Measurements from ENCODE around the gene THRA. TPM values are rescaled to one million over a fixed set of nuclear protein-coding genes. Genes with fewer than 3 reads are reported as not detected.

The THRA gene
- polyA plus RNA-seq, 2 donors, result 10.5 to 11.0 TPM

DNA sequence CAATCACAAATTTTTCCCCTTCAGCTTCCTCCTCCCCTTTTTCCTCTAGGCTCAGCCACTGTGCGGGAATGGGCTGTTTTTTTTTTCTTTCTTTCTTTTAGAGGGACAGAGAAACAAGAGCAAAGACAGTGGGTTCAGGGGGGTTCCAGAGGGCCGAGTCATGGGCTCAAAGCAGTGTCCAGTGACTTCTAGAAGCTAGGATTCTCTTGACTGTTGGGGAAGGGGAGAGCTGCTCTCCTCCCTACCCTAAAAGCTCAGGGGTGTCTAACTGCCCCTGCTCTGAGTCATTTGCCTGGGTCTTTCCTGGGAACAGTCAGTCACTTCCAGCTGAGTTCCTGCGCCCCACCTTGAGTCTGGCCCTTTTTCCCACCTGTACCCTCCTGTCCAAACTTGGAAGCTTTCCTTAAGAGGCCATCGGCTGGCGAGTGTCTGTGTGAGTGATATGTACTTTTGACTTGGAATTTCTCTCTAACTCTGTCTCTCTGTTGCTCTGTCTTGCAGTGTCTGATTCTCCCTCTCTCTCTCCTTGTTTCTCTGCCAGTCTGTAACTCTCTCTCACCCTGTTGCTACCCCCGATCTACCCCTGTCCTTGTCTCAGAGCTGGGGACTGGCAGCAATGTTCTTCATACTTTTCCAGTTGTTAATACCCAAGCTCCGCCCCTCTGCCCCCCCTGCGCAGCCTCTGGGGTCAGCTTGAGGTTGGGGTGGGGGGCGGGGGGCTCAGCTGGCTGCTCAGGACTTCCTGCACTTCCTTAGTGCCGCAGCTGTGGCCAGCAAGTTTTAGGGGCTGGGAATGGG, 2.4 kb downstream of the THRA start:
- Histone ChIP-seq H3K4me3 (ENCODE audit: low read depth in 1 of 2, low read length in 2 of 2) (peak overlapping the region in 1 of 2 donors; percentile 0), H3K4me1 (ENCODE audit: control insufficient read depth in 2 of 2, insufficient read depth in 2 of 2, low read length in 1 of 2) (peaks cover 17 to 39% of the 10 kb centered on the region in 2 donors), H3K27me3 (ENCODE audit: control insufficient read depth in 1 of 2, insufficient read depth in 2 of 2, low read length in 2 of 2) (no peaks in the 10 kb centered on the region), H3K27ac (ENCODE audit: low read depth in 2 of 2, low read length in 1 of 2) (peak overlapping the region; percentile 68 to 87), H3K36me3 (ENCODE audit: control insufficient read depth in 2 of 2, insufficient read depth in 2 of 2, low read length in 1 of 2) (no peaks in the 10 kb centered on the region), H3K9me3 (ENCODE audit: control insufficient read depth in 2 of 2, insufficient read depth in 1 of 2, low read depth in 1 of 2, low read length in 1 of 2) (peaks cover 0 to 2% of the 10 kb centered on the region in 2 donors)
- 21 to 23% methylated on average over 10 of the region's 10 CpGs for WGBS, 2 donors

DNA sequence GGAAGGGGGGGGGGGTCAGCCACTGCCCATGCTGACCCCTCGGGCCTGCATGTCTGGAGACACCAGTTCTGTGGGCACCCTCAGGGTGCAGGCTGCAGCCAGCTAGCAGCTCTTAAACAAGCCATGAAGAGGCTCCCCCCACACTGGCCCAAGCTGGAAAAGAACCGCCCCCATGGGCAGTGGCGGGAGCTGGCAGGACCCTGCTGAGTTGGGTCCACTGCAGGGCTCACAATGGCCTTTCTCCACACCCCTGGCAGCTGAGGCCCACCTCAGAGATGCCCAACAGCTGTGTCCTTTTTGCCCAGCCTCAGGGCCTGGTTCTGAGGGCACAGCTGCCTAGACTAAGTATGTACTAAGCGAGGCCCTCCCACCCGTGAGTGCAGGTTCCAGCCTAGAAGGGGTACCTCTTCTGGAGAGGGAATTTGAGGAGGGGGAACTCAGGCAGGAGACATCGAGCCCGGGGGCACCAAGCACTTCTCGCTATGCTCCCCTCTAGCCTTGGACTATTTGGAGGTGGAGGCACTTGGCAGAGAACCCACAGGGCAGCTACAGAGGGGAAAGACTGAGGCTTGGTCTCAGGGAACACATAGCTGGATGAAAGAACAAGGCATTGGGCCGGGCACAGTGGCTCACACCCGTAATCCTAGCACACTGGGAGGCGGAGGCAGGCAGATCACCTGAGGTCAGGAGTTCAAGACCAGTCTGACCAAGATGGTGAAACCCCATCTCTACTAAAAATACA, 3.2 kb downstream of the THRA start:
- 63 to 65% methylated on average over 9 to 11 of the region's 11 CpGs for WGBS, 2 donors
- Histone ChIP-seq H3K9me3 (ENCODE audit: control insufficient read depth in 2 of 2, insufficient read depth in 1 of 2, low read depth in 1 of 2, low read length in 1 of 2) (peaks cover 0 to 2% of the 10 kb centered on the region in 2 donors), H3K36me3 (ENCODE audit: control insufficient read depth in 2 of 2, insufficient read depth in 2 of 2, low read length in 1 of 2) (no peaks in the 10 kb centered on the region), H3K4me3 (ENCODE audit: low read depth in 1 of 2, low read length in 2 of 2) (no peak overlapping the region), H3K4me1 (ENCODE audit: control insufficient read depth in 2 of 2, insufficient read depth in 2 of 2, low read length in 1 of 2) (peaks cover 17 to 42% of the 10 kb centered on the region in 2 donors), H3K27me3 (ENCODE audit: control insufficient read depth in 1 of 2, insufficient read depth in 2 of 2, low read length in 2 of 2) (no peaks in the 10 kb centered on the region), H3K27ac (ENCODE audit: low read depth in 2 of 2, low read length in 1 of 2) (peak overlapping the region; percentile 68 to 87)

DNA sequence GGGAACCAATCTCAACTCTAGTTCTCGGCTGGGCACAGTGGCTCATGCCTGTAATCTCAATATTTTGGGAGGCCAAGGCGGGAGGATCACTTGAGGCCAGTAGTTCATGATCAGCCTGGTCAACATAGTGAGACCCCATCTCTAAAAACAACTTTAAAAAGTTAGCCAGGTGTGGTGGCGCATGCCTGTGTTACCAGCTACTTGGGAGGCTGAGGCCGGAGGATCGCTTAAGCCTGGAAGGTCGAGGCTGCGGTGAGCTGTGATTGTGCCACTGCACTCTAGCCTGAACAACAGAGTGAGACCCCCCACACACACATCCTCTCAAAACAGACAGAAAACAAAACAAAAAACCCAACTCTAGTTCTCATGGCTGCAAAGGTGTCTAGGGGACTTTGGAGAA, 4.9 kb downstream of the THRA start:
- WGBS, 2 donors, result 91 to 95% methylated on average over 7 of the region's 7 CpGs
- Histone ChIP-seq H3K4me3 (ENCODE audit: low read depth in 1 of 2, low read length in 2 of 2) (no peak overlapping the region), H3K27ac (ENCODE audit: low read depth in 2 of 2, low read length in 1 of 2) (peak overlapping the region; percentile 89 to 94), H3K27me3 (ENCODE audit: control insufficient read depth in 1 of 2, insufficient read depth in 2 of 2, low read length in 2 of 2) (no peaks in the 10 kb centered on the region), H3K9me3 (ENCODE audit: control insufficient read depth in 2 of 2, insufficient read depth in 1 of 2, low read depth in 1 of 2, low read length in 1 of 2) (no peaks in the 10 kb centered on the region), H3K36me3 (ENCODE audit: control insufficient read depth in 2 of 2, insufficient read depth in 2 of 2, low read length in 1 of 2) (no peaks in the 10 kb centered on the region), H3K4me1 (ENCODE audit: control insufficient read depth in 2 of 2, insufficient read depth in 2 of 2, low read length in 1 of 2) (peaks cover 28 to 51% of the 10 kb centered on the region in 2 donors)

DNA sequence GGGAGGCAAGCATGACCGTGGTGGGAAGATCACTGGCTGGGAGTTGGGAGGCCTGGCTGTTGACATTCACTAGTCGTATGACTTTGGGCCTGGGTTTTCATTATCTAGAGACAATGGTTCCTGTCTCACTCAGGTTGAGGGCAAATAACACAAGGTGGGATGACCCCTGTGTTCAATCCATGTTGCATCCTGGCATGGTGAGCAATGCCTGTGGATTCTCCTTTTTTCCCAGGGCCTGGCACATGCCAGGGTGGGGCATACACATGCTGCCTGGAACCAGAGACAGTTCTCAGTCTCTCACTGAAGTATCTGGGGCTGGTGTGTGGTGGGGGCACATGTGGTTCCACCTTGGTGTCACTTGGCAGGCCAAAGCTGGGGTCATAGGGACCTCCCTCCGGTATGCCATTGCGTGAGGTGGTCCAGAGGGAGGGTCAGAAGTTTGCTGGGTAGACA, 5.4 kb downstream of the THRA start:
- Histone ChIP-seq H3K27ac (ENCODE audit: low read depth in 2 of 2, low read length in 1 of 2) (peak overlapping the region; percentile 89 to 94), H3K36me3 (ENCODE audit: control insufficient read depth in 2 of 2, insufficient read depth in 2 of 2, low read length in 1 of 2) (no peaks in the 10 kb centered on the region), H3K9me3 (ENCODE audit: control insufficient read depth in 2 of 2, insufficient read depth in 1 of 2, low read depth in 1 of 2, low read length in 1 of 2) (no peaks in the 10 kb centered on the region), H3K4me1 (ENCODE audit: control insufficient read depth in 2 of 2, insufficient read depth in 2 of 2, low read length in 1 of 2) (peaks cover 32 to 56% of the 10 kb centered on the region in 2 donors), H3K27me3 (ENCODE audit: control insufficient read depth in 1 of 2, insufficient read depth in 2 of 2, low read length in 2 of 2) (no peaks in the 10 kb centered on the region), H3K4me3 (ENCODE audit: low read depth in 1 of 2, low read length in 2 of 2) (no peak overlapping the region)
- WGBS, 2 donors, result 31 to 34% methylated on average over 4 of the region's 4 CpGs

DNA sequence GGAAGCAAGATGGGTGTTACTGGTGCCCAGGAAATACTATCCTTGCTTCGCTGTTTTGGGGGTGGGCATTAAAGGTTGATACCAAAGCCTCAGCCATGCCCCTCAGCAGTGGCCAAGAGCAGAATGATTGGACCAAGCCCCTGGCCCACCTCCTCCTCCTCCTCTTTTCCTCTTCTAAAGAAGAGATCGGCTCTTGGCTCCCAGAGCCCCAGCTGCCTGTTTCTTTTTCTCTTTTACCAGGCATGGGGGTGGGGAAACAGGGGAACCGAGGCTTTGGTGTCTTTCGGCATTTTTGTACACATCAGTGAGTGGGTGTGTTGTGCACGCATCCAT, 5.8 kb downstream of the THRA start:
- Histone ChIP-seq H3K4me3 (ENCODE audit: low read depth in 1 of 2, low read length in 2 of 2) (peak overlapping the region in 1 of 2 donors; percentile 12), H3K27ac (ENCODE audit: low read depth in 2 of 2, low read length in 1 of 2) (peak overlapping the region; percentile 89 to 94), H3K27me3 (ENCODE audit: control insufficient read depth in 1 of 2, insufficient read depth in 2 of 2, low read length in 2 of 2) (no peaks in the 10 kb centered on the region), H3K4me1 (ENCODE audit: control insufficient read depth in 2 of 2, insufficient read depth in 2 of 2, low read length in 1 of 2) (peaks cover 32 to 55% of the 10 kb centered on the region in 2 donors), H3K9me3 (ENCODE audit: control insufficient read depth in 2 of 2, insufficient read depth in 1 of 2, low read depth in 1 of 2, low read length in 1 of 2) (no peaks in the 10 kb centered on the region), H3K36me3 (ENCODE audit: control insufficient read depth in 2 of 2, insufficient read depth in 2 of 2, low read length in 1 of 2) (no peaks in the 10 kb centered on the region)
- 6 to 8% methylated on average over 5 of the region's 5 CpGs for WGBS, 2 donors

DNA sequence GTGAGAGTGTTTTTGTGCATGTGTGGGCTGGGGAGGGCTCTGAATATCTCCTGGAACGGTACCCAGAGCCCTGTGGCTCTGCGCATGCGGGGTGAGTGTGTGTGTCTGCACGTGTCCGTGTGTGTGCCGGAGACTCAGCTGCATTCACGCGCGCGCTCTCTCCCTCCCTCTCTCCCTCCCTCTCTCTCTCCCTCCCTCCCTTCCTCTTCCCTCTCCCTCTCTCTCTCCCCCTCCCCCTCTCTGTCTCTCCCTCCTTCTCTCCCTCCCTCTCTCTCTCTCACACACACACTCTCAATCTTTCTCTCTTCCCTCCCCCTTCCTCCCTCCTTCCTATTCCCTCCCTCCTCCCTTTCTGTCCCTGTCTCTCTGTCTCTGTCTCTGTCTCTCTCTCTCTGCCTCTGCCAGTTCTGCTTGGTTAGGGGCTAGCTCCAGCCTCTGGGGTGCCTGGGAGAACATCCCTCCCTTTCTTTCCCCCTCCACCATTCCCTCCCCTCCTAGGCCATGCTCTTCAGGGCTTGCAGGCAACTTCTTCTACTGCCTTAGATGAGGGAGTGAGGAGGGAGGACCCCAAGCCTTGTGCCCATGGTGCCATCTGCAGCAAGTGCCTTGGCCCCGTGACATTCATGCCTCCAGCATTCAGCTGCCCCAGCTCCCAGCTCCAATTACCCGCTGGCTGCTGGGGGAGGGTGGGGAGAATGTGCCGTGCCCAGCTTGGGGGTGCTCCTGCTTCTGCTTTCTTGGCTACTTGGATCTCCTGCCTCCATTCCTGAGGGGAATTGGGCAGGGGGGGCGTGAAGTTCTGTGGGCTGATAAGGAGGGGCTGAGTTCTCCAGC, 6.4 kb downstream of the THRA start:
- H3K4me3 ChIP-seq (ENCODE audit: low read depth in 1 of 2, low read length in 2 of 2), result peak overlapping the region in 1 of 2 donors; percentile 12
- no peaks in the 10 kb centered on the region for H3K36me3 ChIP-seq (ENCODE audit: control insufficient read depth in 2 of 2, insufficient read depth in 2 of 2, low read length in 1 of 2)
- no peaks in the 10 kb centered on the region for H3K9me3 ChIP-seq (ENCODE audit: control insufficient read depth in 2 of 2, insufficient read depth in 1 of 2, low read depth in 1 of 2, low read length in 1 of 2)
- H3K4me1 ChIP-seq (ENCODE audit: control insufficient read depth in 2 of 2, insufficient read depth in 2 of 2, low read length in 1 of 2), result peaks cover 28 to 50% of the 10 kb centered on the region in 2 donors
- WGBS, 2 donors, result 4 to 5% methylated on average over 14 of the region's 14 CpGs
- H3K27me3 ChIP-seq (ENCODE audit: control insufficient read depth in 1 of 2, insufficient read depth in 2 of 2, low read length in 2 of 2), result no peaks in the 10 kb centered on the region
- H3K27ac ChIP-seq (ENCODE audit: low read depth in 2 of 2, low read length in 1 of 2), result peak overlapping the region; percentile 89 to 94

DNA sequence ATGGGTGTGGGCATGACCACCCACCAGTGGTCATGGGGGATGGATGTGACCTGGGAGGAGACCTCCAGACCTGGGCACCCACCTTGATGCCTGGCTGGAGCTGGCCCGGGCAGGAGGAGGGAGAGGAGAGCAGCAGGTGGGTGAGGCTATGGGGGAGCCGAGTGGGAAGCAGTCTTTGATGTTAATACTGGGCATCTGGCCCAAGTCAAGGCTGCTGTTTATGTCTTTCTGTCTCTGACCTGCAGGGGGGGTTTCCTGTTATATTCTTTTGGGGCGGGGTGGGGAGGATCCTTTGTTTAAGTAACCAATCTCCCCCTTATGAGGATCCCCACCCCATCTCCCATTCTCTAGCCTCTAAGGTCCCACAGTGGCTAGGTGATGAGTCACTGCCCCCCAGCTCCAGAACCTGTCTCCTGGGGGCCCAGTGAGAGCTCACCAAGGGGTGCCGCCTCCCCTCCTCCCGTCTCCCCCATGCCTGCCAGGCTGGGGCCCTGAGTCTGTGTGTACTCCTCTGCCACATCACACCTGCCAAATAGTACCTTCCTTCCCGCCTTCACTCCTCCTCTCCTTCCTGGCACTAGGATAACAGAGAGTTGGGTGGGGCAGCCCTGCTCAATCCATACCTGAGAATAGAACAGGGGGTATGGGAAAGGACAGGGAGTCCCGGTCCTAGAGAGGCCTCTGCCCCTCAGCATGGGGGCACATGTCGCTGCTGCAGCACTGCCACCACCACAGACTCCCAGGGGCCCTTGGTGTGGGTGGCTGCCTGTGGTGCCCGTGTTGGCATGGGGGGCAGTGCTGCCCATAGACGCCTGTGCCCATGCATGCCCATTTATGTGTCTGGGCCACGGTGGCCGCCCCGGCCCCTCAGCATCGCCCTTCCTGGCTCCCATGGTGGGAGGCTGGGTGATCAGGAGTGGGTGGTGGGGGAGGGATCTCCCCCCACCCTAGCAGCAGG, 7.3 kb downstream of the THRA start:
- peaks cover 0 to 8% of the 10 kb centered on the region in 2 donors for H3K36me3 ChIP-seq (ENCODE audit: control insufficient read depth in 2 of 2, insufficient read depth in 2 of 2, low read length in 1 of 2)
- 18 to 22% methylated on average over 12 to 14 of the region's 14 CpGs for WGBS, 2 donors

DNA sequence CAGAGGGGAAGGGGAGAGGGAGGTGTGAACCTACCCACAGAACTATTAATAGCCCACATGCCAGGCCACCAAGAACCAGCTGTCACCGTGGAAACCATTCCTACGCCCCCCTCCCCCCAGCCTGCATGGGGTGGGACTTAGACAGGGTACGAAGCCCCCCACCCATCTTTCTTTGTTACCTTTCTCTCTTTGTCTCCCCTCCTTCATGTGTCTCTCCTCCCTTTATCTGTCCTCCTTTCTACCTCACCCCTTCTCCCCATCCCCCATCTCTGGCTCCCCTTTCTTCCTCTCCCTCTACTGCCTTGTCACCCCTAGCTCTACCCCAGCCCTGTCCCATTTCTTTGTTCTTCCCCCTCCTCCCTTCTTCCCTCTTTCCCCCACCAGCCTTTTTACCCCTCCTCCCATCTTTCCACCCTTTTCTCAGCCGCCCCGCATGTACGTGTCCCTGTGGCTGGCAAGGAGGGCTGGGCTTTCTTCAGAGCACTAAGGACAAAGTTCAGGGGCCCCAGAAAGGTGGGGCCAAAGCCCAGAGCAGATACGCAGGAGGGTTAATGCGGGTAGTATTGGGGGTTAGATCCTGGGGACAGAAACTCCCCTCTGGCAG, 8.0 kb downstream of the THRA start:
- H3K27me3 ChIP-seq (ENCODE audit: control insufficient read depth in 1 of 2, insufficient read depth in 2 of 2, low read length in 2 of 2), result no peaks in the 10 kb centered on the region
- no peaks in the 10 kb centered on the region for H3K9me3 ChIP-seq (ENCODE audit: control insufficient read depth in 2 of 2, insufficient read depth in 1 of 2, low read depth in 1 of 2, low read length in 1 of 2)
- peaks cover 32 to 57% of the 10 kb centered on the region in 2 donors for H3K4me1 ChIP-seq (ENCODE audit: control insufficient read depth in 2 of 2, insufficient read depth in 2 of 2, low read length in 1 of 2)
- peak overlapping the region; percentile 85 to 94 for H3K27ac ChIP-seq (ENCODE audit: low read depth in 2 of 2, low read length in 1 of 2)
- WGBS, 2 donors, result 28 to 32% methylated on average over 7 to 8 of the region's 8 CpGs
- H3K4me3 ChIP-seq (ENCODE audit: low read depth in 1 of 2, low read length in 2 of 2), result no peak overlapping the region
- peaks cover 0 to 8% of the 10 kb centered on the region in 2 donors for H3K36me3 ChIP-seq (ENCODE audit: control insufficient read depth in 2 of 2, insufficient read depth in 2 of 2, low read length in 1 of 2)

More for the DNA sequence above, 7.3 kb downstream of the THRA start:
- H3K9me3 ChIP-seq (ENCODE audit: control insufficient read depth in 2 of 2, insufficient read depth in 1 of 2, low read depth in 1 of 2, low read length in 1 of 2), result no peaks in the 10 kb centered on the region
- no peaks in the 10 kb centered on the region for H3K27me3 ChIP-seq (ENCODE audit: control insufficient read depth in 1 of 2, insufficient read depth in 2 of 2, low read length in 2 of 2)
- H3K4me1 ChIP-seq (ENCODE audit: control insufficient read depth in 2 of 2, insufficient read depth in 2 of 2, low read length in 1 of 2), result peaks cover 35 to 50% of the 10 kb centered on the region in 2 donors
- H3K4me3 ChIP-seq (ENCODE audit: low read depth in 1 of 2, low read length in 2 of 2), result no peak overlapping the region
- H3K27ac ChIP-seq (ENCODE audit: low read depth in 2 of 2, low read length in 1 of 2), result peak overlapping the region; percentile 85 to 94
